IPS-18c (cell line): Measurements from ENCODE around the gene ASB18.
"Not testable (repeated sequence)": the region's sequence is repeated elsewhere in the genome, so short reads cannot be mapped to it uniquely, and the experiment has no call there.

ENCODE experiments used
- H3K4me3 ChIP-seq: 2 replicates; pipeline ENCODE4 v1.7.0; 2013; ENCODE audit warnings: low read depth, mild to moderate bottlenecking, low read length, moderate library complexity; ENCODE audit not compliant: insufficient read depth
- H3K9me3 ChIP-seq: one replicate; pipeline ENCODE4 v1.6.1; 2013; ENCODE audit warnings: mild to moderate bottlenecking, low read length, moderate library complexity; ENCODE audit not compliant: control insufficient read depth, insufficient read depth

Gene ASB18

DNA sequence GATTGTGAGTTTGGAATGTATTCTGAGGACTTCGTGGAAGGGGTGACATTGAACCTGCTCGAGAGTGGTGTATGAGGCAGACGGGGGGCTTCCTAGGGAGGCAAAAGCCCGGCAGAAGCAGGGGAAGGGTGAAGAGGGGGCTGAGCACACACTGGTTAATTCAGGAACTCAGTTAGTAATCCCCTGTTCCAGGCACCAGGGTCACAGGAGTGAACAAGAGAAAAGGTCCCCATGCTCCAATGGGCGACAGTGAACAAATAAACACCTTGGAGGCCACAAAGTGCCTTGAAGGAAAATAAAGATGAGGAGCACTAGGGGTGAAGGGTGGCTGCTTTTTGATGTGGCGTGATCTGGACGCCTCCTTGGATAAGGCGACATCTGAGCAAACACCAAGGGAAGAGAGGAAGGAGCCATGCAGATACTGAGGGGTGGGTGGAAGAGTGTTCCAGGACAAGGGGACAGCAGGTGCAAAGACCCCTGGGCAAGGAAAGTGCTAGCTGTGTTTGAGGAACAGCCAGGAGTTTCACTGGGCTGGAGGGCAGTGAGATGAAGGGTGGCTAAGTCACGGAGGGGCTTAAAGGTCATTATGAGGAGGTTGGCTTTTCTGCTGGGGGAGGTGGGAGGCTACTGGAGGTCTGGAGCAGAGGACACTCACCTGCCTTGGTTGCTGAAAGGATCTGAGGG lies 26.7 kb upstream of the ASB18 start:
- Histone ChIP-seq H3K4me3 (no peak overlapping the region), H3K9me3 (no peaks in the 10 kb centered on the region)

DNA sequence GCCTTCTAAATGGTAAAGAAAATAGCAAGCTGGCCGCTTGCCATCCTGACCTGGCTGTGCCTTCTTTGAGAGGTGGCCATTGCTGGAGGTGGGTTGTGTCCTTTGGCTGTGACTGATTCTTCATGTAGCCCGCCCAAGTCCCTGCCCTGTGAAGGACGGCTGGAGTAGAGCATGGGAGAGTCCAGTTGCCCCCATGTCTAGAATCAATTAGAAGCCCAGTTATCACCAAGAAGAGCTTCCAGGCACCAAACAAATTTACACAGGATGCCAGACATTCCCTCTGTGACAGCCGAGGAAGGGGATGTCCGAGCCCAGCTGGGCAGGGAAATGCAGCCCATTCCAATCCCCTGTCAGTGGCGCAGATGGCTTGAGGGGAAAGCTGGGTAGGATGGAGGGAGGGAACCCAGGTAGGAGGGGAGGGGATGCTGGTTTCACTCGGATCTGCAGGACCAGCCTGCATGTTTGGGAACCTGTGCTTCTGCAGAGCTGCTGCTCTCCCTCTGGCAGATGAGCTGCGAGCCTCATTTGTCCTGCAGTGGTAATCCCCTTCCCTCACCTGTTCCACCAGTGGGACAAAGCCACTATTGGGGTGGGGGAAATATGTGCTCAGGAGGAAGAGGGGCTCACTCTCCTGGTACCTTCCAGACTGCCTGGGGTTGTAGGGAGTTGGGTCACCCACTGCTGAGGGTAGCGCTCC lies 25.7 kb upstream of the ASB18 start:
- H3K9me3 ChIP-seq, result no peaks in the 10 kb centered on the region
- no peak overlapping the region for H3K4me3 ChIP-seq

GRCh38 chr2:236288373-236288772 lies 24.2 kb upstream of the ASB18 start:
- not testable (repeated sequence) for H3K4me3 ChIP-seq, H3K9me3 ChIP-seq

DNA sequence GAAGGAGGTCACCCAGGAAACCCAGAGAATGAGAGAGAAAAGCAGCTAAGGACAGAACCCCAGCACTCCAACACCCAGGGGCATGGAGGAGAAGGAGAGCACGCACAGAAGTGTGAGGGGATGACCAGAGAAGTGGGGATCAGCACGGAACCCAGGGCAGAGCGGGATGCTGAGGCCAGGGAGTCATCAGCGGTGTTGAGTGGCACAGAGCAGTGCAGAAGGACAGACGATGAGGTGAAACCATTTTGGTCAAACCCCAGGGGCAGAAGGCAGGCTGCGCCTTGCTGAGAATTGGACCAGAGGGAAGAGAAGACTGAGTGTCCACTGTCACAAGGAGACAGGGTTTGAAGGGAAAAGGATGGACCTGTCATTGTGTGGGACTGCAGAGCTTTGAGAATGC lies 23.4 kb upstream of the ASB18 start:
- no peaks in the 10 kb centered on the region for H3K9me3 ChIP-seq
- no peak overlapping the region for H3K4me3 ChIP-seq

- H3K9me3 ChIP-seq, result no peaks in the 10 kb centered on the region
Observed at GRCh38 chr2:236286873-236287545, 22.8 kb upstream of the ASB18 start.

DNA sequence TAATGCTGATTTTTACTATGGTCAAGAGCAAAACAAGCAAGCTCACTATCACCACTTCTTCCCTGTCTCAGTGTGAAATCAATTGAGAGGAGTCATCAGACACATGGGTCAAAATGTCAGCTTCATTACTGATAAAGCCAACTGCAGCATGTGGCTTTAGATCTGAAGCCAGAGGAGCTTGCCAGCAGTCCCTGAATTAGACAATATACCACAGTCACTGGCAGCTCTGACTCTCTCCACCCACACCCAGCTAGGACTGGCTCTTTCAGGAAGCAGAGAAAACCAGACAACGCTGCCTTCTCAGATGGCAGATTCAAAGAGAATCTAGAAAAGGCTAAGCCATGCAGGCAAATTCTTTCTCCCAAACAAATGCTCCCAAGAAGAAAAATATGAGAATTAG lies 20.0 kb upstream of the ASB18 start:
- no peaks in the 10 kb centered on the region for H3K9me3 ChIP-seq
- no peak overlapping the region for H3K4me3 ChIP-seq

More at GRCh38 chr2:236286873-236287545, 22.8 kb upstream of the ASB18 start:
- H3K4me3 ChIP-seq, result no peak overlapping the region

DNA sequence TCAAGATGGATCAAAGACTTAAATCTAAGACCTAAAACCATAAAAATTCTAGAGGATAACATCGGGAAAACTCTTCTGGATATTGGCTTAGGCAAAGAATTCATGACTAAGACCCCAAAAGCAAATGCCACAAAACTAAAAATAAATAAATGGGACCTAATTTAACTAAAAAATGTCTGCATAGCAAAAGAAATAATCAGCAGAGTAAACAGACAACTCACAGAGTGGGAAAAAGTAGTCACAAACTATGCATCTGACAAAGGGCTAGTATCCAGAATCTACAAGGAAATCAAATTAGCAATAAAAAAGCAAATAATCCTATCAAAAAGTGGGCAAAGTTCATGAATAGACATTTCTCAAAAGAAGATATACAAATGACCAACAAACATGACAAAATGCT lies 18.2 kb upstream of the ASB18 start:
- Histone ChIP-seq H3K9me3 (no peaks in the 10 kb centered on the region), H3K4me3 (no peak overlapping the region)

DNA sequence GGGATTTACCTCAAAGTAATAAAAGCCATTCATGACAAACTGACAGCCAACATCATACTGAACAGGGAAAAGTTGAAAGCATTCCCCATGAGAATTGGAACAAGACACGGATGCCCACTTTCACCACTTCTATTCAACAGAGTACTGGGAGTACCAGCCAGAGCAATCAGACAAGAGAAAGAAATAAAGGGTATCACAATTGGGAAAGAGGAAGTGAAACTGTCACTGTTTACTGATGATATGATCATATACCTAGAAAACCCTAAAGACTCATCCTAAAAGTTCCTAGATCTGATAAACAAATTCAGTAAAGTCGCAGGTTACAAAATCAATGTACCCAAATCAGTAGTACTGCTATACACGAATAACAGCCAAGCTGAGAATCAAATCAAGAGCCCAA lies 17.2 kb upstream of the ASB18 start:
- H3K9me3 ChIP-seq, result no peaks in the 10 kb centered on the region

DNA sequence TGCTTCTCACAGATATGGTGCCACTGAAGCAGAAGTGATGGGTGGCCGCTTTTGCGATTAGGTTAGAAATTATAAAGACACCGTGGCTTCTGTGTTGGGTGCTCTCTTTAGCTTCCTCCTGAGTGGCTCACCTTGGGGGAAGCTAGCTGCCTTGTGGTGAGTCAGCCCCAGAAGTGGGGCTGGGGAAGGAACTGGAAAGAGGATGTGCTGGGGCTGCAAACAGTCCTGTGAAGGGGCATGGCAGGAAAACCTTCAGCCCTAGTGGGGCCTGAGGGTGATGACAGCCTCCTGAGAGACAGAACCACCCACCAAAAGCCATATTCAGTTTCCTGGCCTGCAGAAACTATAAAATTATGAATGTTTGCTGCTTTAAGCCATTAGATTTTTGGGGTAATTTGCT lies 8.9 kb upstream of the ASB18 start:
- Histone ChIP-seq H3K9me3 (no peaks in the 10 kb centered on the region), H3K4me3 (no peak overlapping the region)

More for the DNA sequence above, 17.2 kb upstream of the ASB18 start:
- no peak overlapping the region for H3K4me3 ChIP-seq

DNA sequence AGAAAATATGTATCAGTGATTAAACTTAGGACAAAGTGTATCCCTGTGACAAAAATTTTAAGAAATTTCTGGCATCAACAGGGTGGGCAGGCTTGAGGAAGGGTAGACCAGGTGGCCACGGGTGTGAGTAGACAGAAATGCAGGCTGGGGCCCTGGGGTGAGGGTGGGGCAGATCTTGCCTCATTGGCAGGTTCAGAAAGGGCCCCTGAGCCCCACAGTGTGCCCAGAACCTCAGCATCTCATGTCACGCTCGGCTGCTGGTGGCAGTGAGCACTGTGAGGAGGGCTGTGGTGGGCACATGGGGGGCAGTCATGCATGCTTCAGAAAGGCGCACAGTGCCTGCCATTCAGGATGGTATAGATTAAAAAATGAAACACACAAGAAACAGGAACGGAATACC lies 7.6 kb upstream of the ASB18 start:
- no peaks in the 10 kb centered on the region for H3K9me3 ChIP-seq
- H3K4me3 ChIP-seq, result no peak overlapping the region

GRCh38 chr2:236269876-236270275 lies 5.7 kb upstream of the ASB18 start:
- not testable (repeated sequence) for H3K9me3 ChIP-seq, H3K4me3 ChIP-seq

GRCh38 chr2:236265675-236266074 lies 1.5 kb upstream of the ASB18 start:
- H3K9me3 ChIP-seq, result no peaks in the 10 kb centered on the region
- no peak overlapping the region for H3K4me3 ChIP-seq

DNA sequence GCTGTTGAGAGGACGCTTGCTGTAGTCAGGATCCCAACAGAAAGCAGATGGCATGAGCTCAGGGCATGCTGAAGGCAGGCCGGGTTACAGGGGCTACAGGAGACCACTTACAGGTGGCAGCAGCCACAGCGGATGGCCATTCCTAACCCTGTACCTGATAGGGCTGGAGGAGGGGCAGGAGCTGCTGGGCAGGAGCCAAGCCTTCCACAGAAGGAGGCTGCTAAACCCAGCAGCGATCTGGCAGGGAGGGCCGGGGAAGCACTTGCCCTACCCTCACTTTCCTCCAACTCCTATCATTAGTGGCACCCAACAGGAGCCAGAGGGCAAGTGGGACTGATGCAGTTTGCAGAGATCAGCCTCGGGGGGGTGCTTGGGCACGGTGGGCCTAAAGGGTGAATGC lies 2.0 kb downstream of the ASB18 start:
- H3K9me3 ChIP-seq, result no peaks in the 10 kb centered on the region
- no peak overlapping the region for H3K4me3 ChIP-seq

- Histone ChIP-seq H3K4me3 (no peak overlapping the region), H3K9me3 (no peaks in the 10 kb centered on the region)
Observed at GRCh38 chr2:236261452-236261851, 2.8 kb downstream of the ASB18 start.

DNA sequence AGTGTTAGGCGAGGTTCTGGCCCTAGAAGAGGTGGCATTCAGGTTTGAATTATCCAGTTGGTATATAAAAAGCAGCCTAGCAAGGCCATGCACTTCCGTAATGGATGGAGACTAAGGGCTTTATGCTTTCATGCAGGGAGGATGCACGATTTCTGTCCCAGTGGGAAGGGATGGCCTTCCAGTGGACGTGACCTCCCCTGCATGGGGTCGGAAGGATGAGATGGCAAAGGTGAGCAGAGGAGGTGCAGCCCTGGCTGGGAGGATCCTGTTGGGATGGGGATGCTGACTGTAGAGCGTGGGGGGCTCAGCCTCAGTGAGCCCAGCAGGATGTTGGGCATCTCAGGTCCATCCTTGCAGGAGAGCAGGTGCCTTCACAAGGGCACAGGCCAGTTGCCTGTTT lies 4.8 kb downstream of the ASB18 start:
- Histone ChIP-seq H3K4me3 (no peak overlapping the region), H3K9me3 (no peaks in the 10 kb centered on the region)

DNA sequence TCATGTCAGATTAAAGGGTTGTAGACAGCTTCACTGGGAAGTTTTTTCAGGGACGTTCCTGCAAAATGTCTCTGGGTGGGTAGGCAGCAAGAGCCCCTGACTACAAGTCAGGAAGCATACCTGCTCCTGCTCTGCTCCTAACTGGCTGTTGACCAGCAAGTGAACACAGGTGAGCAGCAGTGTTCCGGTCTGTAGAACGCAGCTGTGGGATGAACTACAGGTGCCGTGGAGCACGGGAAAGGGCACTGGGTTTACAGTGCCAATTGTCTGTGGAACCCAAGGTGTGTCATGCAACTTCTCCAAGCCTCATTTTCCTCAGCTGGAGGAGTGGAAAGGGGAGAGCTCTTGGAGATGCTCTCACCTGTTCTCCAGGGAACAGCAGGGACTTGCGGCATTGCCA lies 6.6 kb downstream of the ASB18 start:
- Histone ChIP-seq H3K9me3 (no peaks in the 10 kb centered on the region), H3K4me3 (no peak overlapping the region)

DNA sequence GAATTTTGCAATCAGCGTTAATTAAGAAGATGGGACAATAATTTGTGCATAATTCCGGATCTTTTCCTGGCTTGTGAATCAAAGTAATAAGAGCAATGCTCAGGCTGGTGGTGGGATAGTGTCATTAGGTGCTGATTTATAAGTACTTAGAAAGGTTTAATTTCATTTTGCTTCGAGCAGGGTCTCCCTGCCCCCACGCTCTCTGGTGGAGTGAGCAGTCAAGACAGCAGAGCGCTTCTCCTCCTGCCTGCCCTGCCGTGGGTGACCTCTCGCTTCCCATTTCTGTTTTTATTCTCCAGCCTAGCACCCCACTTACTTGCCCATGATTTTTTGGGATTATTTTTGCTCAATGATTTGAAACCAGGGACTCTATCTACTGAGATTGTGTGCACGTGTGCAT lies 7.1 kb downstream of the ASB18 start:
- no peaks in the 10 kb centered on the region for H3K9me3 ChIP-seq
- H3K4me3 ChIP-seq, result no peak overlapping the region

GRCh38 chr2:236256366-236256985 lies 7.7 kb downstream of the ASB18 start:
- Histone ChIP-seq H3K9me3 (no peaks in the 10 kb centered on the region), H3K4me3 (no peak overlapping the region)
